ENCODE results near the gene VIM. TPM values are rescaled to one million over a fixed set of nuclear protein-coding genes. Genes with fewer than 3 reads are reported as not detected.

Gene VIM
- 1,788 and 1,812 TPM in 2 replicates for total RNA-seq

GRCh38 chr10:17228091-17229015 lies at the start of gene VIM:
Gene VIM, plus strand, starts transcription at chr10:17228241. Its CDS starts 1,182 bp downstream, at chr10:17229423.
- intact Hi-C loops (cut with micrococcal nuclease): loop anchor here (1.0 to 5.0 kb wide), 3 partner anchors 12 to 414 kb away; partner anchors contain the start of gene STAM

GRCh38 chr10:17179002-17179401 lies 49.0 kb upstream of the VIM start:
- intact Hi-C loops (cut with micrococcal nuclease): loop anchor here (10.0 kb wide), 1 partner anchor 334 kb away; no protein-coding TSS in a partner anchor

- intact Hi-C loops (cut with micrococcal nuclease): no loop called here
Measured at GRCh38 chr10:17181110-17181509, 46.9 kb upstream of the VIM start.

- intact Hi-C loops (cut with micrococcal nuclease): no loop called here
Measured at GRCh38 chr10:17181751-17182150, 46.3 kb upstream of the VIM start.

- intact Hi-C loops (cut with micrococcal nuclease): no loop called here
Measured at GRCh38 chr10:17183110-17183509, 44.9 kb upstream of the VIM start.

GRCh38 chr10:17185873-17186272 lies 42.2 kb upstream of the VIM start:
- intact Hi-C loops (cut with micrococcal nuclease): no loop called here

- intact Hi-C loops (cut with micrococcal nuclease): no loop called here
Measured at GRCh38 chr10:17188644-17189172, 39.3 kb upstream of the VIM start.

GRCh38 chr10:17190602-17191001 lies 37.4 kb upstream of the VIM start:
- intact Hi-C loops (cut with micrococcal nuclease): no loop called here

GRCh38 chr10:17195083-17195482 lies 33.0 kb upstream of the VIM start:
- intact Hi-C loops (cut with micrococcal nuclease): no loop called here

GRCh38 chr10:17196045-17196444 lies 32.0 kb upstream of the VIM start:
- intact Hi-C loops (cut with micrococcal nuclease): no loop called here

GRCh38 chr10:17196573-17196972 lies 31.5 kb upstream of the VIM start:
- intact Hi-C loops (cut with micrococcal nuclease): no loop called here

- intact Hi-C loops (cut with micrococcal nuclease): no loop called here
Measured at GRCh38 chr10:17199351-17199804, 28.7 kb upstream of the VIM start.

- intact Hi-C loops (cut with micrococcal nuclease): loop anchor here (2.0 to 10.0 kb wide), 4 partner anchors 17 to 1455 kb away; partner anchors contain the start of genes ARL5B, NSUN6 and PTER
Measured at GRCh38 chr10:17200001-17200911, 27.8 kb upstream of the VIM start.

- intact Hi-C loops (cut with micrococcal nuclease): loop anchor here (1.0 to 10.0 kb wide), 7 partner anchors 16 to 1454 kb away; partner anchors contain the start of genes ARL5B, NSUN6, PTER and RSU1
Measured at GRCh38 chr10:17200912-17201793, 26.9 kb upstream of the VIM start, which contains the start of gene TRDMT1. Gene TRDMT1, minus strand, starts transcription at chr10:17201672. Its CDS starts 38 bp downstream, at chr10:17201634.

- intact Hi-C loops (cut with micrococcal nuclease): loop anchor here (1.0 to 10.0 kb wide), 7 partner anchors 15 to 1453 kb away; partner anchors contain the start of genes ARL5B, NSUN6, PTER and RSU1
Measured at GRCh38 chr10:17201794-17202116, 26.3 kb upstream of the VIM start.

GRCh38 chr10:17202506-17202905 lies 25.5 kb upstream of the VIM start:
- intact Hi-C loops (cut with micrococcal nuclease): loop anchor here (5.0 to 10.0 kb wide), 3 partner anchors 58 to 1452 kb away; partner anchors contain the start of genes ARL5B, NSUN6 and PTER

GRCh38 chr10:17202999-17203398 lies 25.0 kb upstream of the VIM start:
- intact Hi-C loops (cut with micrococcal nuclease): loop anchor here (5.0 to 10.0 kb wide), 3 partner anchors 58 to 1452 kb away; partner anchors contain the start of genes ARL5B, NSUN6 and PTER

- intact Hi-C loops (cut with micrococcal nuclease): loop anchor here (5.0 to 10.0 kb wide), 3 partner anchors 59 to 1451 kb away; partner anchors contain the start of genes ARL5B, NSUN6 and PTER
Measured at GRCh38 chr10:17203416-17203815, 24.6 kb upstream of the VIM start.

- intact Hi-C loops (cut with micrococcal nuclease): loop anchor here (1.0 to 10.0 kb wide), 4 partner anchors 10 to 1449 kb away; partner anchors contain the start of genes ARL5B, NSUN6 and VIM
Measured at GRCh38 chr10:17206210-17206709, 21.8 kb upstream of the VIM start.

All from T-helper 2 cell treated with Interferon-gamma antibody and Interleukin-4, amounts not matched to agents 100 ng/mL and 5 ng/mL, for 36 hours (primary cell).